Tibial artery (tissue), 4 donors: ENCODE results near the gene EPHA7.

Source experiments
- DNase-seq, 2 donors: peaks; one replicate each; pipeline ENCODE4 v3.0.0-alpha.2; 2019
- H3K27ac ChIP-seq, 2 donors: fragments of 200-600 bp; sonication (generic) in 1 of 2; 1 replicate in 1 of 2; 2 replicates in 1 of 2; pipeline ENCODE4 v1.5.1; 2018 to 2019; ENCODE audit warnings: mild to moderate bottlenecking in 1 of 2
- H3K27me3 ChIP-seq, 2 donors: fragments of 200-600 bp; sonication (generic) in 1 of 2; one replicate each; pipeline versions ENCODE4 v1.5.1 to v1.6.0; 2016 to 2019
- H3K36me3 ChIP-seq, 3 donors: fragments of 200-600 bp; sonication (generic) in 2 of 3; one replicate each; pipeline ENCODE4 v1.5.1; 2016 to 2019; ENCODE audit warnings: mild to moderate bottlenecking in 2 of 3
- H3K4me1 ChIP-seq, 4 donors: fragments of 200-600 bp; sonication (generic) in 2 of 4; 1 replicate in 3 of 4; 2 replicates in 1 of 4; pipeline ENCODE4 v1.5.1; 2016 to 2019
- H3K4me3 ChIP-seq, 2 donors: fragments of 200-600 bp; sonication (generic) in 1 of 2; 1 replicate in 1 of 2; 2 replicates in 1 of 2; pipeline ENCODE4 v1.5.1; 2018 to 2019; ENCODE audit warnings: mild to moderate bottlenecking in 2 of 2
- H3K9me3 ChIP-seq, 3 donors: fragments of 200-600 bp; sonication (generic) in 1 of 3; one replicate each; pipeline ENCODE4 v1.5.1; 2016 to 2019
- CTCF ChIP-seq, 2 experiments: fragments of 200-600 bp in 1 of 2; fragments of 450-650 bp in 1 of 2; IDR thresholded peaks; one replicate each; pipeline ENCODE4 v1.5.1; 2017 to 2019; ENCODE audit warnings: antibody characterized with exemption in 2 of 2, mild to moderate bottlenecking in 1 of 2, moderate library complexity in 1 of 2
- intact Hi-C: fragments of 100-400 bp; cut with DNase I; formaldehyde crosslinking; loops from one replicate; pipeline ENCODE4 v1.15.0; 2023; ENCODE audit warnings: low total_unique reads

EPHA7 gene

DNA sequence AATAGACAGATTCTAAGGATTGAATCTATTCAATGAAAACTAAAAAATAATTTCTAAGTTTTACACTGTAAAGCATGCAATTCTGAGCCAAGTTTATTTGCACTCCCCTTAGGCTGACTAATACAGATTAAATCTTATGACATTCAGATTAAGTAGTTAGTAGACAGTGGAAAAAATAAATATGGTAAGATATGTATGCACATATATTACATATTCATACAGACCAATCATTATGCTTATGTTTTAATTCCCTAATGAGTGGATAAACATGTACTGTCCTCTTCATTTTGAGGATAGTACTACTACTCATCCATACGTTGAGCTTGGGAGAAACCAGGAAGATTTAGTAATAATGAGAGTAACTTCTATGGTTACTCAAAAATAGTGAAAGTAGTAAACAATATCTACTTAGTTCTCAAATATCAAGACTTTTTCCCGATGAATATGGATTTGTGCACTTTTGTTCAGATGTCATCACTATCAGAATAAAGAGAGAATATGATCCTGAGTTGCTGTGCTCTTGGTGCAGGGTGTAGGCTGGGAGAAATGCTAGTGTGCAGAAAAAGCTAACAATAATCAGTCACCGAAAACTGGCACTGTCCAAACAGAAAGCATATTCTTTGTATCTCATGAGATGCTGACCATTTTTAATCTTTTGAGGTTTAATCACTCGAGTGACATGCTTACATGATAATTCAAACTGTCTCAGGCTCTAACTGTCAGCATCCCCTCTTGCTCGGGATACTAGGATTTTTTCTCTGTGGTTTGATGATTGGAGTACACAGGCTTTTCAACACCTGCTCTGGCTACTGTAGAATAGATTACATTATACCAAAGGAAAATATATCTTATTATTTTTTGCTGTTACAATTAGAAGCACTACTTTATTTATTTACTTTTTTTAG lies 111.6 kb downstream of the EPHA7 start:
- TF ChIP-seq CTCF (IDR thresholded peaks at IDR 0.05): no peak
- H3K4me1 ChIP-seq: no peaks in the 10 kb centered on the region
- no peak overlapping the region for H3K4me3 ChIP-seq
- H3K36me3 ChIP-seq: no peaks in the 10 kb centered on the region
- H3K9me3 ChIP-seq: no peaks in the 10 kb centered on the region
- no peak for DNase-seq
- no peaks in the 10 kb centered on the region for H3K27me3 ChIP-seq
- no peak overlapping the region for H3K27ac ChIP-seq
- intact Hi-C loops: no loop called here

GRCh38 chr6:93305088-93305487 lies 114.3 kb downstream of the EPHA7 start:
- Histone ChIP-seq H3K4me3 (no peak overlapping the region), H3K4me1 (no peaks in the 10 kb centered on the region), H3K27ac (no peak overlapping the region), H3K9me3 (no peaks in the 10 kb centered on the region), H3K36me3 (no peaks in the 10 kb centered on the region), H3K27me3 (no peaks in the 10 kb centered on the region)
- TF ChIP-seq CTCF (IDR thresholded peaks at IDR 0.05): no peak
- DNase-seq: no peak
- intact Hi-C loops: no loop called here

GRCh38 chr6:93304505-93304904 lies 114.9 kb downstream of the EPHA7 start:
- Histone ChIP-seq H3K27me3 (no peaks in the 10 kb centered on the region), H3K4me1 (no peaks in the 10 kb centered on the region), H3K9me3 (no peaks in the 10 kb centered on the region), H3K4me3 (no peak overlapping the region), H3K27ac (no peak overlapping the region), H3K36me3 (no peaks in the 10 kb centered on the region)
- intact Hi-C loops: no loop called here
- DNase-seq: no peak
- TF ChIP-seq CTCF (IDR thresholded peaks at IDR 0.05): no peak

- H3K36me3 ChIP-seq: no peaks in the 10 kb centered on the region
- TF ChIP-seq CTCF (IDR thresholded peaks at IDR 0.05): no peak
- no peaks in the 10 kb centered on the region for H3K4me1 ChIP-seq
- no peak overlapping the region for H3K4me3 ChIP-seq
- no peak overlapping the region for H3K27ac ChIP-seq
- intact Hi-C loops: no loop called here
- no peaks in the 10 kb centered on the region for H3K9me3 ChIP-seq
- H3K27me3 ChIP-seq: no peaks in the 10 kb centered on the region
- DNase-seq: no peak
Measured at GRCh38 chr6:93300661-93301060, 118.7 kb downstream of the EPHA7 start.

GRCh38 chr6:93299622-93300021 lies 119.7 kb downstream of the EPHA7 start:
- no peak for TF ChIP-seq CTCF (IDR thresholded peaks at IDR 0.05)
- Histone ChIP-seq H3K9me3 (no peaks in the 10 kb centered on the region), H3K27me3 (no peaks in the 10 kb centered on the region), H3K27ac (no peak overlapping the region), H3K4me1 (no peaks in the 10 kb centered on the region), H3K36me3 (no peaks in the 10 kb centered on the region), H3K4me3 (no peak overlapping the region)
- intact Hi-C loops: no loop called here
- no peak for DNase-seq
